Measurements from ENCODE around the gene DOCK4.
A peak's percentile ranks its signal among the peaks of the same experiment; 100 is the strongest.

Gene DOCK4

DNA sequence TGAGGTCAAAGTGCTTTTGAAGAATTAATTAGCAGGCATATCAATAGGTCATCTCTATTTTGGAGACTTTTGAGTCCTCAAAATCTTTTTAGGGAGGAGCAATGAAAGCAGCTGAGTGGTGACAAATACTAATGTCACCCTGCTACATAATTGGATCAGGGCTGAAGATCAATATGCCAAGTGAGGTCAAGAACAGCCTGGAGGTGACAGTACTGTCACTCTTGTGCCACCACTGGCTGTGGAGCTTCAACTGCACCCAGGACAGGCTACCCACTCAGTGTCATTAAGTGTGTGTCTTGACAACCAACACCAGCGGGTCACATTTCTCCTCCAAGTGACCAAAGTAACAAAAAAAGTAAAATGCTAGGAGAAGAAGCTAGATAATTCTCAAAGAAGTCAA lies 167.8 kb downstream of the DOCK4 start:
- Histone ChIP-seq H3K4me1 (ENCODE audit: control insufficient read depth, insufficient read depth, low read length) (peaks cover 8% of the 10 kb centered on the region; the same call in 1 of the 2 replicates), H3K9ac (ENCODE audit: low read length) (no peak overlapping the region), H3K27me3 (ENCODE audit: control insufficient read depth, insufficient read depth, low read length) (no peaks in the 10 kb centered on the region), H3K36me3 (ENCODE audit: control insufficient read depth, insufficient read depth, low read length) (no peaks in the 10 kb centered on the region), H3K27ac (ENCODE audit: low read depth, low read length) (no peak overlapping the region), H3K4me3 (ENCODE audit: low read depth, low read length) (no peak overlapping the region), H3K9me3 (ENCODE audit: control insufficient read depth, insufficient read depth, low read depth, low read length) (no peaks in the 10 kb centered on the region)

DNA sequence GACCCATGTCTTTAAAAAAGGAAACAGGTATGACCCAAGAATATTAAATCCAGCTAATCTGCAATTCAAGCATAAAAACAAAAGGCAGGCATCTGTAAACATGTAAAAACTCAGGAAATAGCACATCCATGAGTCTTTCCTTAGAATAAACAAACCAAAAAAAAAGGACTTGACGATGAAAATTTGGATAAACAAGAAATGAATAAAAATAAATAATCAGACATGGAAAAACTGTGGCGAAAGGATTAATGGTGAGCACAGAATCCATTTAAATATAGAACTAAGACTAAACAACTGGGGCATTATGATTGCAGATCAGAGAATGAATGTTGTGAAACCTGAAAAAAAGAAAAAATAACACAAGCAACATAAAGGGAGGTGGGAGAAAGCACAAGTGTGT lies 170.1 kb downstream of the DOCK4 start:
- Histone ChIP-seq H3K27ac (ENCODE audit: low read depth, low read length) (0 out of 2 replicates have a peak overlapping the region, but pooled peaks have one; percentile 67), H3K9ac (ENCODE audit: low read length) (no peak overlapping the region), H3K4me3 (ENCODE audit: low read depth, low read length) (no peak overlapping the region), H3K9me3 (ENCODE audit: control insufficient read depth, insufficient read depth, low read depth, low read length) (no peaks in the 10 kb centered on the region), H3K36me3 (ENCODE audit: control insufficient read depth, insufficient read depth, low read length) (no peaks in the 10 kb centered on the region), H3K27me3 (ENCODE audit: control insufficient read depth, insufficient read depth, low read length) (no peaks in the 10 kb centered on the region), H3K4me1 (ENCODE audit: control insufficient read depth, insufficient read depth, low read length) (peaks cover 14% of the 10 kb centered on the region; the same call in 1 of the 2 replicates)

DNA sequence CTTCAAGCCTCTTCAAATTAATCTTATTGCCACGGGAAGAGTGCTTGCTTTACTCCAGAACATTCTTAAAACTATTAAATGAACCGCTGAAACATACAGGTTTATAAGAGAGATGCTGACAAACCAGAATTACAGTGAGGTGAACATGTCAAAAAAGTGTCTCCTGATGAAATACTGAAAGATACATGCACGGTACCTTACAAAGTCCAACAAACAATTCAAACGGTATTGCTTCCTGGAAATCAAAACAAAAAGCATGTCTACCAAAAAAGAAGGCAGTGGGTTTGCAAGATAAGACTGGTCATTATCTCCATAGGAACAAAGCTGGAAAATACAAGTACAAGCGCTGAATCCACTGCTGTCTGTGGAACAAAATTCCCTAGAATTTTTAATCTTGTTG lies 174.5 kb downstream of the DOCK4 start:
- Histone ChIP-seq H3K36me3 (ENCODE audit: control insufficient read depth, insufficient read depth, low read length) (no peaks in the 10 kb centered on the region), H3K4me3 (ENCODE audit: low read depth, low read length) (no peak overlapping the region), H3K9ac (ENCODE audit: low read length) (no peak overlapping the region), H3K27ac (ENCODE audit: low read depth, low read length) (no peak overlapping the region), H3K27me3 (ENCODE audit: control insufficient read depth, insufficient read depth, low read length) (no peaks in the 10 kb centered on the region), H3K9me3 (ENCODE audit: control insufficient read depth, insufficient read depth, low read depth, low read length) (no peaks in the 10 kb centered on the region), H3K4me1 (ENCODE audit: control insufficient read depth, insufficient read depth, low read length) (peaks cover 18% of the 10 kb centered on the region)

DNA sequence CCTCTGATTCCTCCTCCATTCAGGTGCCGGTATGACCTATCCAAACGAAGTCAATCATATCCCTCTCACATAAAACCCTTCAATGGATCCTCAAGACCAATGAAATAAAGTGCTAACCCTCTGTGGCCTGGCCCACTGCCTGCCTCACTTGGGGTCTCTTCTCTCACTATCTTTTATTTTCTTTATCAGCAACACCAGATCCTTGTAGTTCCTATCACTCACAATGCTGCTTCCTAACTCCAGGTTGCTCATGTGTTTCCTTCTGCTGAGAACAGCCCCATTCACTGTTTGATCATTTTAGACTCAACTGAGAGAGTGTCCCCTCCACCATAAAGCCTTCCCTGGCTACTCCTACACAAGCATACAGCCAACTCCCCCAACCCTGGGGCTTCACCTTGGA lies 180.6 kb downstream of the DOCK4 start:
- no peaks in the 10 kb centered on the region for H3K36me3 ChIP-seq (ENCODE audit: control insufficient read depth, insufficient read depth, low read length)
- peaks cover 13% of the 10 kb centered on the region for H3K4me1 ChIP-seq (ENCODE audit: control insufficient read depth, insufficient read depth, low read length)
- no peaks in the 10 kb centered on the region for H3K9me3 ChIP-seq (ENCODE audit: control insufficient read depth, insufficient read depth, low read depth, low read length)

DNA sequence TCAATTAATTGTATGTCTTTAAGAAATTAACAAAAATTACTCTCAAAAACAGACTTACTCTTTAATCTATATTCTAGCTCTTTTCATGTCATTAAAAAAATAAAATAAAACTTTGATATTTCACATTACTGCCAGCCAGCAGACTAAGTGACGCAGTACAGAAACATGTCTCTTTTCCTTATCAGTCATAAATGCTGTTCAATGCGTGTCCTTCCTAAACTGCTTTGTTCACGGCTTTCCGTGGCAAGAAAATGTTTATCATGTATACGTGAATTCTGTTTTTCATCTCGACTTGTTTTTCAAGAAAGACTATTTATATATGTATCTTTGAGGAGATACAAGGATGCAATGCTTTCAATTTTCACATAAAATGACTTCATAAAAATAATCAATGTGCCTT lies 182.4 kb downstream of the DOCK4 start:
- Histone ChIP-seq H3K4me1 (ENCODE audit: control insufficient read depth, insufficient read depth, low read length) (peaks cover 8% of the 10 kb centered on the region), H3K9ac (ENCODE audit: low read length) (no peak overlapping the region), H3K27me3 (ENCODE audit: control insufficient read depth, insufficient read depth, low read length) (no peaks in the 10 kb centered on the region), H3K4me3 (ENCODE audit: low read depth, low read length) (no peak overlapping the region), H3K9me3 (ENCODE audit: control insufficient read depth, insufficient read depth, low read depth, low read length) (no peaks in the 10 kb centered on the region), H3K27ac (ENCODE audit: low read depth, low read length) (no peak overlapping the region), H3K36me3 (ENCODE audit: control insufficient read depth, insufficient read depth, low read length) (no peaks in the 10 kb centered on the region)

More for the DNA sequence above, 180.6 kb downstream of the DOCK4 start:
- Histone ChIP-seq H3K4me3 (ENCODE audit: low read depth, low read length) (no peak overlapping the region), H3K9ac (ENCODE audit: low read length) (no peak overlapping the region), H3K27me3 (ENCODE audit: control insufficient read depth, insufficient read depth, low read length) (no peaks in the 10 kb centered on the region), H3K27ac (ENCODE audit: low read depth, low read length) (no peak overlapping the region)

DNA sequence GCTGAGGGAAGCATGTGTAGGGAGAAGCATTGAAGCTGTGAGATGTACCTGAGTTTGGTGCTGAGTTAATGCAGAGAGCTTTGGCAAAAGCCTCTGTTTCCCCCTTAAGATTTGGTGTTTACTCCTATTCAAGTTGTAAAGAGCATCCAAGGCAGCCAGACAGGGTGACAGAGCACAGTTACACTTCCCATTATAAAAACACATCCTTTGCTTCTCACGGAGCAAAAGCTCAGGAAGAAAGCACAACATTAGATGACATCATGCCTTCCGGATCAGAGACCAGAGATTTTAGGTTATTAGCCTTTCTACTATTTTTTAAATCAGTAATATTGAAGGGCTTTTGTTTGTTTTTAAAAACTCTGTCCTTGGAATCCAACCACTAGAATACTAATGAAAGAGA lies 182.9 kb downstream of the DOCK4 start:
- Histone ChIP-seq H3K27ac (ENCODE audit: low read depth, low read length) (no peak overlapping the region), H3K9ac (ENCODE audit: low read length) (no peak overlapping the region), H3K9me3 (ENCODE audit: control insufficient read depth, insufficient read depth, low read depth, low read length) (no peaks in the 10 kb centered on the region), H3K27me3 (ENCODE audit: control insufficient read depth, insufficient read depth, low read length) (no peaks in the 10 kb centered on the region), H3K4me1 (ENCODE audit: control insufficient read depth, insufficient read depth, low read length) (peaks cover 8% of the 10 kb centered on the region), H3K4me3 (ENCODE audit: low read depth, low read length) (no peak overlapping the region), H3K36me3 (ENCODE audit: control insufficient read depth, insufficient read depth, low read length) (no peaks in the 10 kb centered on the region)

DNA sequence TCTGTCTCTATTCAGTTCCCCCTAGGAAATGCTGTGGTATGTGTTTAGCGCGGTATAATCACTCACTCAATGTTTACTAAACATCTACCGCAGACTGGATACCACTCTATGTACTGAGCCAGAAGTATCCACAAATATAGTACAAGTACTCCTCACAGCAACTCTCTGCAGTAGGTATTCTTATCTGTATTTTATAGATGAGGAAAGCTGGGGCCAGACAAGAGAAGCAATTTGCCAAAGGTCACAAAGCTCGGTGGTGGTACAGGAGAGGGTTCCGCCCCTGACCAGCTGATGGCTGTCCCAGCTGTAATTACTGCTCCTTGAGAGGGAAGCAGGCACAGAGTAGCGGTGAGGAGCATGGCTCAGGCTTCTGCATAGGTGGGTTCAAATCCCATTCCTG lies 184.1 kb downstream of the DOCK4 start:
- H3K4me1 ChIP-seq (ENCODE audit: control insufficient read depth, insufficient read depth, low read length), result peaks cover 8% of the 10 kb centered on the region
- H3K27ac ChIP-seq (ENCODE audit: low read depth, low read length), result no peak overlapping the region
- H3K36me3 ChIP-seq (ENCODE audit: control insufficient read depth, insufficient read depth, low read length), result no peaks in the 10 kb centered on the region
- H3K9me3 ChIP-seq (ENCODE audit: control insufficient read depth, insufficient read depth, low read depth, low read length), result no peaks in the 10 kb centered on the region
- H3K9ac ChIP-seq (ENCODE audit: low read length), result no peak overlapping the region
- no peak overlapping the region for H3K4me3 ChIP-seq (ENCODE audit: low read depth, low read length)
- no peaks in the 10 kb centered on the region for H3K27me3 ChIP-seq (ENCODE audit: control insufficient read depth, insufficient read depth, low read length)

DNA sequence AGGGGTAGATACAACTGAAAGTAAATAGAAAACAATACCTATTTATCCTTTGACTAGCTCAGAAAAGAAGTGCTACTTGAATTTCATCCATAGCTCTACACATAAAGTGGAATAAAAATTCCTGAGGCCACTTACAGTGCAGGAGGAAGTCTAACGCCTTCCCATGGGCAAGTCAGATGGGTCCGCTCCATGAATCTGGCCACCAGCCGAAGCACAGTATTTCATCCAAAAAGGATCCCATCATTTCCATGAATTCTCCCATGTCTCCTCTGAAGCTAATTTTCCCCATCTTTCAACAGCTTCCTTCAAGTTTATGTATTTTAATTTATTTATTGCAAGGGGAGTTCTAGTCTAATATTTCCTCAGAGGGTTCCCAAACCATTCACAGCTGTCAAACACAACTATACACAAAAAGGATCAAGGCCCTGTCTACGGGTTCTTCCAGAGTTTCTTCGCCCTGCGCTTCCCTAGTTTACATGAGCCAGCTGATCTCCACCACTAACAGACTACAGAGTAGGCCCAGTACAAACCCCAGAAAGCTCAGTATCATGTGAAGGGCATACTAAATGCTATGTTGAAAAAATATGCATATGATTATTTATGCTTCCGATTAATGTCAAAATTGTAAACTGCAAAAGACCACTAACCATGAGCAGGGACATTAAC lies 184.7 kb downstream of the DOCK4 start:
- no peaks in the 10 kb centered on the region for H3K27me3 ChIP-seq (ENCODE audit: control insufficient read depth, insufficient read depth, low read length)
- H3K4me3 ChIP-seq (ENCODE audit: low read depth, low read length), result no peak overlapping the region
- no peaks in the 10 kb centered on the region for H3K9me3 ChIP-seq (ENCODE audit: control insufficient read depth, insufficient read depth, low read depth, low read length)
- no peaks in the 10 kb centered on the region for H3K36me3 ChIP-seq (ENCODE audit: control insufficient read depth, insufficient read depth, low read length)
- no peak overlapping the region for H3K27ac ChIP-seq (ENCODE audit: low read depth, low read length)
- H3K4me1 ChIP-seq (ENCODE audit: control insufficient read depth, insufficient read depth, low read length), result peaks cover 8% of the 10 kb centered on the region
- no peak overlapping the region for H3K9ac ChIP-seq (ENCODE audit: low read length)

DNA sequence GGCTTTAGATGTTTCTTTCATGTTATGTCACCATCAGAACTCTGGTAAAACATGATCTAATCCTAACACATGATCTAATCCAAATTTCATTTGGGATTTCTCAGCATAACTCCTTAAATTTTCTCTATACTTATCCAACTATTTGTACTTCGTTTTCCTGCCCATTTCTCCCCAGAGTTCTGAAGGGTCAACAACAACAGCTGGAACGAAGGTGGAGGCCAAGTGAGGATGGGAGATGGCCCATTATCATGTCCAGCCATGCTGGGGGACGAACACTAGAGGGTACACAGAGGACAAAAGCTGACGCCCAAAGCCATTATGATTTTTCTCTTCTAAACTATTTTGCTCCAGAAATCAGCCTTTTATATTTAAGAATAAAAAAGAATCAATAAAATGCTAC lies 185.4 kb downstream of the DOCK4 start:
- H3K9me3 ChIP-seq (ENCODE audit: control insufficient read depth, insufficient read depth, low read depth, low read length), result no peaks in the 10 kb centered on the region
- no peaks in the 10 kb centered on the region for H3K27me3 ChIP-seq (ENCODE audit: control insufficient read depth, insufficient read depth, low read length)
- H3K4me3 ChIP-seq (ENCODE audit: low read depth, low read length), result no peak overlapping the region
- no peak overlapping the region for H3K9ac ChIP-seq (ENCODE audit: low read length)
- no peak overlapping the region for H3K27ac ChIP-seq (ENCODE audit: low read depth, low read length)
- H3K36me3 ChIP-seq (ENCODE audit: control insufficient read depth, insufficient read depth, low read length), result no peaks in the 10 kb centered on the region
- H3K4me1 ChIP-seq (ENCODE audit: control insufficient read depth, insufficient read depth, low read length), result peaks cover 8% of the 10 kb centered on the region

DNA sequence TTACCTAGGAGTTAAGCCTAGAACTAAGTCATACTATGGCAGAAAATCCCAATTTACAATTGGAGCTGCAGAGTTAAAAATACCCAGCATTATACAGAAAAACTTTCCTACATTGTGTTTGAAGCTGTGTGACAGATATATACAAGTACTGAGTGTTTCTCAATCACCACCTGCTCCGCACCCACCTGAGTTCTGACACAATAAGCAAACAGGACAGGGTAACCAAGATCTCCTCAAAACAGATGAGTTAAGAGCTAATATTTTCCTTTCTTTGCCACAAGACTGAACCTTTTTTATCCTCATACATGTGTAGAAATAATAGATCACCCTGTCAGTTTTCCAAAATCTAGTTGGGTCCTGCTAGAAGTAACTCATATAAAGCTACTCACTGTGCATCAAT lies 186.3 kb downstream of the DOCK4 start:
- H3K27me3 ChIP-seq (ENCODE audit: control insufficient read depth, insufficient read depth, low read length), result no peaks in the 10 kb centered on the region
- H3K36me3 ChIP-seq (ENCODE audit: control insufficient read depth, insufficient read depth, low read length), result no peaks in the 10 kb centered on the region
- no peak overlapping the region for H3K4me3 ChIP-seq (ENCODE audit: low read depth, low read length)
- H3K9ac ChIP-seq (ENCODE audit: low read length), result no peak overlapping the region
- H3K27ac ChIP-seq (ENCODE audit: low read depth, low read length), result no peak overlapping the region
- H3K4me1 ChIP-seq (ENCODE audit: control insufficient read depth, insufficient read depth, low read length), result peaks cover 2% of the 10 kb centered on the region; the same call in 1 of the 2 replicates
- H3K9me3 ChIP-seq (ENCODE audit: control insufficient read depth, insufficient read depth, low read depth, low read length), result no peaks in the 10 kb centered on the region

DNA sequence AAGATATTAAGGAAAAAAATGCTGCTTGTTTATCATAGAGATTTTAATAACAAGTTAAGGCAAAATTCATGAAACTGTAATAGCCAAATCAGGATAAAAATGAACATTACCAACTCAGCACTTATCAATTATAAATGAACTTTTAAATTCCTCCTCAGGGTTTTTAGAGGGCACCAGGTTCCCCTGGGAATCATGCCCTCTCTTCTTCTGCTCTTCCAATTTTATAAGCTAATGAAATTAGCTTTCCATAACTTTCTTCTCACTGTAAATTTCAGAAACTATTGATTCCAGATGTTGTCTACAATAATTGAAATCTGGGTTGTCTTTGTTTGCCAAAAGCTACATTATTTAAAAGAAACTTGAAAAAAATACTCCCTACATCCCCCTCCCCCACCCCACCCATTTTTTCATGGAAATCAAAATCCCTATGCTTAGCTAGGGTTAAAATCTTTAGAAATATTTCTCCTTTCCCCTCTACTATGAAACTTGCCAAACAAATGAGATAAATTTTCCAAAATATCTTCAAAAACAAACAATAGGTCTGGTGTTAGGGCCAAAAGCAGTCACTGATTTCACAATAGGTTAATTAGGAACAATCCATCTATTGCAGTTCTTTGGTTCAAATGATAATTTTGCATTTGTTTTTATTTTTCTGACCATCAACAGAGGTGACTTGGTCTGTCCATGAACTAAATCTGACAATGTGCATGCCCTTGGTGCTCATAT lies 187.7 kb downstream of the DOCK4 start:
- Histone ChIP-seq H3K36me3 (ENCODE audit: control insufficient read depth, insufficient read depth, low read length) (no peaks in the 10 kb centered on the region), H3K4me3 (ENCODE audit: low read depth, low read length) (no peak overlapping the region), H3K27ac (ENCODE audit: low read depth, low read length) (no peak overlapping the region), H3K27me3 (ENCODE audit: control insufficient read depth, insufficient read depth, low read length) (no peaks in the 10 kb centered on the region), H3K4me1 (ENCODE audit: control insufficient read depth, insufficient read depth, low read length) (no peaks in the 10 kb centered on the region), H3K9ac (ENCODE audit: low read length) (no peak overlapping the region), H3K9me3 (ENCODE audit: control insufficient read depth, insufficient read depth, low read depth, low read length) (no peaks in the 10 kb centered on the region)
